K562 (cell line): ENCODE measurements around the gene GPR37L1. TPM values are rescaled to one million over a fixed set of nuclear protein-coding genes. Genes with fewer than 3 reads are reported as not detected.

Experiments used
- CCAR2 ChIP-seq: fragments of 200-400 bp; formaldehyde crosslinking; IDR thresholded peaks from 2 replicates; pipeline ENCODE4 v1.6.1; 2017; ENCODE audit warnings: mild to moderate bottlenecking, low read depth, low read length
- CEBPG ChIP-seq, 3 experiments: fragments of 200-800 bp in 1 of 3; sonication (Bioruptor generic) in 1 of 3; sonication (generic) in 1 of 3; formaldehyde crosslinking in 1 of 3; IDR thresholded peaks in 2 of 3; conservative IDR thresholded peaks in 1 of 3; 2 replicates each; pipeline versions ENCODE4 v1.6.1 to v1.8.0; 2016 to 2022; ENCODE audit warnings: missing compliant biosample characterization in 2 of 3, missing genetic modification characterization in 2 of 3, mild to moderate bottlenecking in 1 of 3, missing genetic modification reagents in 1 of 3
- CHAMP1 ChIP-seq: fragments of 450-650 bp; IDR thresholded peaks from 2 replicates; pipeline ENCODE4 v1.6.1; 2016; ENCODE audit warnings: mild to moderate bottlenecking
- CREB1 ChIP-seq, 2 experiments: sonication (generic) in 1 of 2; formaldehyde crosslinking in 1 of 2; IDR thresholded peaks; 2 replicates each; pipeline versions ENCODE4 v1.6.1 to v1.8.0; 2012 to 2022; ENCODE audit warnings: inconsistent platforms in 1 of 2, mild to moderate bottlenecking in 1 of 2, missing genetic modification reagents in 1 of 2, moderate library complexity in 1 of 2
- E2F3 ChIP-seq: fragments of 250-450 bp; sonication (Bioruptor Pico); IDR thresholded peaks from 2 replicates; pipeline ENCODE4 v1.4.0; 2020; ENCODE audit warnings: mild to moderate bottlenecking
- GATA2 ChIP-seq: sonication (generic); formaldehyde crosslinking; IDR thresholded peaks from 2 replicates; pipeline ENCODE4 v1.4.0; 2020; ENCODE audit warnings: mild to moderate bottlenecking, missing genetic modification reagents
- HNRNPK ChIP-seq: fragments of 200-400 bp; formaldehyde crosslinking; IDR thresholded peaks from one replicate; pipeline ENCODE4 v1.6.1; 2018; ENCODE audit warnings: mild to moderate bottlenecking, low read depth, low read length; ENCODE audit not compliant: poor library complexity, severe bottlenecking
- MCM7 ChIP-seq, 2 experiments: fragments of 450-650 bp; IDR thresholded peaks; 2 replicates each; pipeline ENCODE4 v1.6.1; 2016 to 2018
- RCOR1 ChIP-seq, 2 experiments: IDR thresholded peaks; 2 replicates each; pipeline ENCODE4 v1.6.1; 2012; ENCODE audit warnings: low read depth in 2 of 2, low read length in 2 of 2, borderline replicate concordance in 1 of 2, improper control_type of control experiment in 1 of 2
- SIRT6 ChIP-seq: IDR thresholded peaks from one replicate; pipeline ENCODE4 v1.6.1; 2012; ENCODE audit warnings: low read depth, mild to moderate bottlenecking, control low read depth, inconsistent platforms, low read length, moderate library complexity
- SMARCE1 ChIP-seq: fragments of 450-650 bp; IDR thresholded peaks from 2 replicates; pipeline ENCODE4 v1.7.1; 2016; ENCODE audit warnings: mild to moderate bottlenecking
- polyA plus RNA-seq, 8 experiments: library from polyadenylated mRNA; depleted of rRNA in 4 of 8; stranded (reverse) in 5 of 8; unstranded in 3 of 8; fragments of >200 nt; fragmentation: Nextera tagmentation in 2 of 8; fragmentation: Illumina TruSeq in 1 of 8; extraction: Ambion mirVana in 2 of 8; extraction: Trizol in 1 of 8; gene quantifications; 2 replicates each; pipeline versions ENCODE4 v1.2.1 to v1.2.3, GENCODE V29; 2011 to 2014; ENCODE audit warnings: inconsistent platforms in 1 of 8, missing spikeins in 1 of 8
- total RNA-seq, 7 experiments: library from RNA; depleted of rRNA in 6 of 7; stranded (reverse); fragments of >200 nt in 6 of 7; fragmentation: Illumina TruSeq in 2 of 7; extraction: Trizol in 2 of 7; gene quantifications; 2 replicates each; pipeline versions ENCODE4 v1.2.1 to v1.2.3, GENCODE V29; 2011 to 2021; ENCODE audit warnings: low replicate concordance in 1 of 7
- TF ChIP-seq, protein P1 (sequence below): fragments of 450-650 bp; formaldehyde crosslinking; IDR thresholded peaks from 2 replicates; pipeline ENCODE4 v1.4.0; 2022; ENCODE audit warnings: missing genetic modification characterization
- TF ChIP-seq, protein P2 (sequence below): fragments of 450-650 bp; IDR thresholded peaks from 2 replicates; pipeline ENCODE4 v1.6.1; 2016
- TF ChIP-seq, protein P3 (sequence below): sonication (generic); formaldehyde crosslinking; IDR thresholded peaks from 2 replicates; pipeline ENCODE4 v1.8.0; 2022; ENCODE audit warnings: missing genetic modification reagents, mild to moderate bottlenecking, moderate library complexity, borderline replicate concordance
- TF ChIP-seq, protein P4 (sequence below): fragments of 450-650 bp; IDR thresholded peaks from 2 replicates; pipeline ENCODE4 v1.6.1; 2018; ENCODE audit not compliant: partially characterized antibody

GPR37L1 gene
- total and polyA plus RNA-seq, 9 of the 15 experiments (the other 6 are each of a cell fraction or from before 2014, with no cell fraction given), result not detected

DNA sequence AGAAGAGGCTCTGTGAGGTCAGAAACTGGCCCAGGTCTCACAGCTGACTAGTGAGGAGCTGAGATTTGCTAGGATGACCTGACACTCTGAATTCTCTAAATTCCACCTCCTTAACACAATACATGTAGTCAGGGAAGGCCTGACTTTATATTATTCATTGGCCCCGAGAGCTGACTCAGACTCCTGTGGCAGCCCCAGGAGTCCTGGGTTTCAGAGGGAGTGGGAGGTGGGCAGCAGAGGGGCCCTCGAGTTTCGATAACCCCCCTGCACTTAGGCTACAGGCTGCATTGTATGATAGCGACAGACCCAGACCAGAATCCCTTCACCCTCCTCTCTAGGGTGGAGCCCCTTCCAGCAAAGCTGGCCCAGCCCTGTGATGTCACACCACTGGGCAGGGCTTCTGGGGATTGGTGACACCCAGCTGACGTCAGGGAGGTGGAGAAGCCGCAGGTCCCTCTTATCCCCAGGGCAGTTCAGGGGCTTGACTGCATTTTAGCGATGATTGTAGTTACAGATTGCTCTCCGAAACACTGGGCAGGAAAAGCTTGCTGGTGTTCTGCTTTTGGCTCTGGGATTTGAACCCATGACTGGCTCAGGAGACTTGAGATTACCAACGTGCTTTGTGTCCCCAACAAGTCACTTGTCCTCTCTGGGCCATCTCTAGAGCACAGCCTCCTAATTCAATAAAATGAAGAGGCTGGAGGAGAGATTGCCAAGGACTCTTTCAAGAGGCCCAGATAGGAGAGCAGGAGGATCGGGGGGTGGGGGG lies 17.0 kb upstream of the GPR37L1 start (continued):
- TF ChIP-seq HNRNPK (no peak), CHAMP1 (no peak), CEBPG (CRISPR knock-in tag; IDR thresholded peaks at IDR 0.05) (no peak), CEBPG (tag; conservative IDR thresholded peaks at IDR 0.05 in 1 of 2, IDR thresholded peaks at IDR 0.05 in 1 of 2) (no peak), CREB1 (IDR thresholded peaks at IDR 0.05) (peak; percentile 86), CREB1 (CRISPR knock-in tag; IDR thresholded peaks at IDR 0.05) (peak; percentile 90), GATA2 (CRISPR knock-in tag) (no peak), SMARCE1 (no peak), E2F3 (CRISPR knock-in tag) (no peak), MCM7 (IDR thresholded peaks at IDR 0.05) (no peak), RCOR1 (IDR thresholded peaks at IDR 0.05; ENCODE audit: borderline replicate concordance in 1 of 2, low read depth in 2 of 2, low read length in 2 of 2) (peak in 1 of 2 experiments; percentile 22; a peak in 1 of 4 replicates), CCAR2 (no peak), SIRT6 (no peak)
- TF ChIP-seq, protein P1, sequence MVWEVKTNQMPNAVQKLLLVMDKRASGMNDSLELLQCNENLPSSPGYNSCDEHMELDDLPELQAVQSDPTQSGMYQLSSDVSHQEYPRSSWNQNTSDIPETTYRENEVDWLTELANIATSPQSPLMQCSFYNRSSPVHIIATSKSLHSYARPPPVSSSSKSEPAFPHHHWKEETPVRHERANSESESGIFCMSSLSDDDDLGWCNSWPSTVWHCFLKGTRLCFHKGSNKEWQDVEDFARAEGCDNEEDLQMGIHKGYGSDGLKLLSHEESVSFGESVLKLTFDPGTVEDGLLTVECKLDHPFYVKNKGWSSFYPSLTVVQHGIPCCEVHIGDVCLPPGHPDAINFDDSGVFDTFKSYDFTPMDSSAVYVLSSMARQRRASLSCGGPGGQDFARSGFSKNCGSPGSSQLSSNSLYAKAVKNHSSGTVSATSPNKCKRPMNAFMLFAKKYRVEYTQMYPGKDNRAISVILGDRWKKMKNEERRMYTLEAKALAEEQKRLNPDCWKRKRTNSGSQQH (CRISPR knock-in tag), result no peak
- TF ChIP-seq, protein P2, sequence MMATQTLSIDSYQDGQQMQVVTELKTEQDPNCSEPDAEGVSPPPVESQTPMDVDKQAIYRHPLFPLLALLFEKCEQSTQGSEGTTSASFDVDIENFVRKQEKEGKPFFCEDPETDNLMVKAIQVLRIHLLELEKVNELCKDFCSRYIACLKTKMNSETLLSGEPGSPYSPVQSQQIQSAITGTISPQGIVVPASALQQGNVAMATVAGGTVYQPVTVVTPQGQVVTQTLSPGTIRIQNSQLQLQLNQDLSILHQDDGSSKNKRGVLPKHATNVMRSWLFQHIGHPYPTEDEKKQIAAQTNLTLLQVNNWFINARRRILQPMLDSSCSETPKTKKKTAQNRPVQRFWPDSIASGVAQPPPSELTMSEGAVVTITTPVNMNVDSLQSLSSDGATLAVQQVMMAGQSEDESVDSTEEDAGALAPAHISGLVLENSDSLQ, result peak; percentile 75
- TF ChIP-seq, protein P3, sequence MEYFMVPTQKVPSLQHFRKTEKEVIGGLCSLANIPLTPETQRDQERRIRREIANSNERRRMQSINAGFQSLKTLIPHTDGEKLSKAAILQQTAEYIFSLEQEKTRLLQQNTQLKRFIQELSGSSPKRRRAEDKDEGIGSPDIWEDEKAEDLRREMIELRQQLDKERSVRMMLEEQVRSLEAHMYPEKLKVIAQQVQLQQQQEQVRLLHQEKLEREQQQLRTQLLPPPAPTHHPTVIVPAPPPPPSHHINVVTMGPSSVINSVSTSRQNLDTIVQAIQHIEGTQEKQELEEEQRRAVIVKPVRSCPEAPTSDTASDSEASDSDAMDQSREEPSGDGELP (CRISPR knock-in tag), result peak; percentile 56; the same call in 1 of the 2 replicates
- TF ChIP-seq, protein P4, sequence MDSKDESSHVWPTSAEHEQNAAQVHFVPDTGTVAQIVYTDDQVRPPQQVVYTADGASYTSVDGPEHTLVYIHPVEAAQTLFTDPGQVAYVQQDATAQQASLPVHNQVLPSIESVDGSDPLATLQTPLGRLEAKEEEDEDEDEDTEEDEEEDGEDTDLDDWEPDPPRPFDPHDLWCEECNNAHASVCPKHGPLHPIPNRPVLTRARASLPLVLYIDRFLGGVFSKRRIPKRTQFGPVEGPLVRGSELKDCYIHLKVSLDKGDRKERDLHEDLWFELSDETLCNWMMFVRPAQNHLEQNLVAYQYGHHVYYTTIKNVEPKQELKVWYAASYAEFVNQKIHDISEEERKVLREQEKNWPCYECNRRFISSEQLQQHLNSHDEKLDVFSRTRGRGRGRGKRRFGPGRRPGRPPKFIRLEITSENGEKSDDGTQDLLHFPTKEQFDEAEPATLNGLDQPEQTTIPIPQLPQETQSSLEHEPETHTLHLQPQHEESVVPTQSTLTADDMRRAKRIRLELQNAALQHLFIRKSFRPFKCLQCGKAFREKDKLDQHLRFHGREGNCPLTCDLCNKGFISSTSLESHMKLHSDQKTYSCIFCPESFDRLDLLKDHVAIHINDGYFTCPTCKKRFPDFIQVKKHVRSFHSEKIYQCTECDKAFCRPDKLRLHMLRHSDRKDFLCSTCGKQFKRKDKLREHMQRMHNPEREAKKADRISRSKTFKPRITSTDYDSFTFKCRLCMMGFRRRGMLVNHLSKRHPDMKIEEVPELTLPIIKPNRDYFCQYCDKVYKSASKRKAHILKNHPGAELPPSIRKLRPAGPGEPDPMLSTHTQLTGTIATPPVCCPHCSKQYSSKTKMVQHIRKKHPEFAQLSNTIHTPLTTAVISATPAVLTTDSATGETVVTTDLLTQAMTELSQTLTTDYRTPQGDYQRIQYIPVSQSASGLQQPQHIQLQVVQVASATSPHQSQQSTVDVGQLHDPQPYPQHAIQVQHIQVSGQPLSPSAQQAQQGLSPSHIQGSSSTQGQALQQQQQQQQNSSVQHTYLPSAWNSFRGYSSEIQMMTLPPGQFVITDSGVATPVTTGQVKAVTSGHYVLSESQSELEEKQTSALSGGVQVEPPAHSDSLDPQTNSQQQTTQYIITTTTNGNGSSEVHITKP, result no peak
